ENCODE data around the gene ICAM1. TPM values are rescaled to one million over a fixed set of nuclear protein-coding genes. Genes with fewer than 3 reads are reported as not detected.

ICAM1 gene
- total RNA-seq, 2 donors from 2014 or later: 41.4 to 160 TPM

- no peaks in the 10 kb centered on the region for H3K27me3 ChIP-seq (replicated peaks; ENCODE audit: insufficient read depth)
- peaks cover 28% of the 10 kb centered on the region for H3K36me3 ChIP-seq
- DNase-seq (ENCODE audit: low spot score): no peak
- no peaks in the 10 kb centered on the region for H3K4me1 ChIP-seq (ENCODE audit: control insufficient read depth in 1 of 2, low read depth in 2 of 2)
- no peak overlapping the region for H3K4me3 ChIP-seq
- TF ChIP-seq CTCF (IDR thresholded peaks at IDR 0.05): no peak
- H3K27ac ChIP-seq: no peak overlapping the region
- ATAC-seq (ENCODE audit: insufficient number of reproducible peaks, low FRiP score, low read depth): no peak
- no peaks in the 10 kb centered on the region for H3K9me3 ChIP-seq
Measured at GRCh38 chr19:10260141-10260584, 10.8 kb upstream of the ICAM1 start.

GRCh38 chr19:10262771-10263170, 8.1 kb upstream of the ICAM1 start:
- no peaks in the 10 kb centered on the region for H3K27me3 ChIP-seq (replicated peaks; ENCODE audit: insufficient read depth)
- peaks cover 8% of the 10 kb centered on the region for H3K36me3 ChIP-seq
- H3K4me3 ChIP-seq: no peak overlapping the region
- no peaks in the 10 kb centered on the region for H3K9me3 ChIP-seq
- DNase-seq (ENCODE audit: low spot score) (no peak), ATAC-seq (ENCODE audit: insufficient number of reproducible peaks, low FRiP score, low read depth) (no peak)
- no peaks in the 10 kb centered on the region for H3K4me1 ChIP-seq (ENCODE audit: control insufficient read depth in 1 of 2, low read depth in 2 of 2)
- no peak for TF ChIP-seq CTCF (IDR thresholded peaks at IDR 0.05)
- no peak overlapping the region for H3K27ac ChIP-seq

GRCh38 chr19:10266706-10267105, 4.2 kb upstream of the ICAM1 start:
- Histone ChIP-seq H3K4me1 (ENCODE audit: control insufficient read depth in 1 of 2, low read depth in 2 of 2) (peaks cover 0 to 13% of the 10 kb centered on the region in 2 donors), H3K27ac (no peak overlapping the region), H3K36me3 (no peaks in the 10 kb centered on the region), H3K27me3 (replicated peaks; ENCODE audit: insufficient read depth) (peaks cover 9% of the 10 kb centered on the region), H3K4me3 (no peak overlapping the region), H3K9me3 (no peaks in the 10 kb centered on the region)
- no peak for ATAC-seq (ENCODE audit: insufficient number of reproducible peaks, low FRiP score, low read depth)
- TF ChIP-seq CTCF (IDR thresholded peaks at IDR 0.05): no peak
- no peak for DNase-seq (ENCODE audit: low spot score)

- Histone ChIP-seq H3K4me1 (ENCODE audit: control insufficient read depth in 1 of 2, low read depth in 2 of 2) (peaks cover 0 to 13% of the 10 kb centered on the region in 2 donors), H3K27ac (peak overlapping the region in 1 of 2 donors; percentile 47), H3K9me3 (no peaks in the 10 kb centered on the region), H3K36me3 (no peaks in the 10 kb centered on the region), H3K4me3 (no peak overlapping the region), H3K27me3 (replicated peaks; ENCODE audit: insufficient read depth) (peaks cover 9% of the 10 kb centered on the region)
- ATAC-seq (ENCODE audit: insufficient number of reproducible peaks, low FRiP score, low read depth): no peak
- no peak for DNase-seq (ENCODE audit: low spot score)
- no peak for TF ChIP-seq CTCF (IDR thresholded peaks at IDR 0.05)
Measured at GRCh38 chr19:10268071-10268470, 2.8 kb upstream of the ICAM1 start.

- no peak for ATAC-seq (ENCODE audit: insufficient number of reproducible peaks, low FRiP score, low read depth)
Measured at GRCh38 chr19:10269333-10270179, 1.4 kb upstream of the ICAM1 start.

More at GRCh38 chr19:10269333-10270179, 1.4 kb upstream of the ICAM1 start:
- peaks cover 9% of the 10 kb centered on the region for H3K27me3 ChIP-seq (replicated peaks; ENCODE audit: insufficient read depth)
- TF ChIP-seq CTCF (IDR thresholded peaks at IDR 0.05): peak; percentile 92
- H3K4me3 ChIP-seq: peak overlapping the region; percentile 69
- peaks cover 0 to 13% of the 10 kb centered on the region in 2 donors for H3K4me1 ChIP-seq (ENCODE audit: control insufficient read depth in 1 of 2, low read depth in 2 of 2)
- no peaks in the 10 kb centered on the region for H3K36me3 ChIP-seq
- H3K27ac ChIP-seq: peak overlapping the region; percentile 59 to 68
- DNase-seq (ENCODE audit: low spot score): no peak
- no peaks in the 10 kb centered on the region for H3K9me3 ChIP-seq

Measured in thoracic aorta (tissue), 2 donors.